Measurements from ENCODE around the gene FRG1.
"Not testable (repeated sequence)": the region's sequence is repeated elsewhere in the genome, so short reads cannot be mapped to it uniquely, and the experiment has no call there.

The FRG1 gene

DNA sequence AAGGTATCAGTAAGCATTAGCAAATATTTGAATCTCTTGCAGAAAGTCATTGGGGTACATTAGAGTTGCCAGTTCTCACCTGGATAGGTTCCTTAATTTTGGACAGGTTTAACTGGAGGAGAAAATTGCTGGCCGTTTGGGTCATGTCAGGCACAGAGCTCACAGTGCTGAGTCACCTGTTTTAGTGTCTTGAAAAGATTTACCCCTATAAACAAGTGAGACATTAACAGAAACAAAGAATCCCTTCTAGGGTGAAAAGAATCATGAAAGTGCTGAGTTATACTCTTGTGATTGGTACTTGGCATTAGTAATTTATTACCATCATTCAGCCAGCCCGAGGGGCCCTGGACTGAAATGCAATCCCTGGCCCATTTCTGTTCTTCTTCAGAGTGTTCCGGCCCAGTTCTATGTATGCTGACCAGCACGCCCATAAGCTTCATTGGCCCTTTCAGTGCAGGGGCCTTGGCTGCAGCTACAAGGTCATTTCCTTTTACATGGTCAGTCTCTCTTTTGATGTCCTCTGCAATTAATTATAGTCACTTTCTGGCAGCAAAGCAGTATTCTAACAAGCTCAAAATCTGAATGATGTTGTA lies 45.1 kb downstream of the FRG1 start:
- not testable (repeated sequence) for DNase-seq (ENCODE audit: low spot score)

DNA sequence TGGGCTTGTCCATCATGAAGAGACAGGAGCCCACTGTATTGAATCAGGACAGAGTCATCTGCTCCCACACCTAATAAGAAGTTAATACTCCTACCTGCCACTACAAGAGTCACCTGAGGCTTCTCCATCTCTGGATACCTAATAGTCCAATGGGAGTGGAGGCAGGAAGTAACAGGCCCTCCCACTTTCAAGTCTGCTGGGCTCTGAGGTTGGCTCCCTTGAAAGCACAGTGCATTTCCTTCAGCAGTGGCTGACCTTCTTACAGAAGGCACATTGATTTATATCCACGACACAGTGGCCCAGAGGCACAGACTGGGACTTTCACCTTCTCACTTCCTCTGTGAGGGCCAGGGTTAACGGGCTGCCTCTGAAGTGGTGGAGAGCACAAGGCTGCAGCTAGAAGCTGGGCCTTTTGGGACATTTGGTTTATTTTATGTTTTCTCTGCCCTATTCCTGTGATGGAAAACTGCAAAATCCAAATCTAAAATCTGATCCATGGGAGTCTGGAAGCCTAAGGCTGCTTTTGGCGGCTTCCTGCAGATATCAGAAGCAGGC lies 48.3 kb downstream of the FRG1 start:
- DNase-seq (ENCODE audit: low spot score) = no peak

DNA sequence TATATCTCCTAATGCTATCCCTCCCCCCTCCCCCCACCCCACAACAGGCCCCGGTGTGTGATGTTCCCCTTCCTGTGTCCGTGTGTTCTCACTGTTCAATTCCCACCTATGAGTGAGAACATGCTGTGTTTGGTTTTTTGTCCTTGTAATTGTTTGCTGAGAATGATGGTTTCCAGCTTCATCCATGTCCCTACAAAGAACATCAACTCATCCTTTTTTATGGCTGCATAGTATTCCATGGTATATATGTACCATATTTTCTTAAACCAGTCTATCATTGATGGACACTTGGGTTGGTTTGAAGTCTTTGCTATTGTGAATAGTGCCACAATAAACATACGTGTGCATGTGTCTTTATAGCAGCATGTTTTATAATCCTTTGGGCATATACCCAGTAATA lies 49.3 kb downstream of the FRG1 start:
- DNase-seq (ENCODE audit: low spot score) = not testable (repeated sequence)
